GM12878 (cell line): ENCODE data around the gene BCOR. TPM values are rescaled to one million over a fixed set of nuclear protein-coding genes. Genes with fewer than 3 reads are reported as not detected.

Source experiments
- ATAC-seq: fragments of 200-7000 bp; cut with Tn5 transposase; 3 replicates; pipeline ENCODE4 v1.9.1; 2020; ENCODE audit warnings: mild to moderate bottlenecking, moderate library complexity
- BruUV-seq: library from RNA; stranded (reverse); fragments of 400-500 nt; replicated peaks from 2 replicates; lab custom pipeline; 2021; lab: Mats Ljungman, UMichigan
- CTCF ChIA-PET: fragments of 300-600 bp; sonication (Branson Sonifier 250); formaldehyde crosslinking; extraction: SDS; loops from one replicate; lab custom pipeline; 2021; ENCODE audit warnings: inconsistent platforms; lab: Yijun Ruan, JAX
- POLR2A ChIA-PET: fragments of 350-600 bp; formaldehyde crosslinking; extraction: SDS; loops from one replicate; lab custom pipeline; 2021; ENCODE audit warnings: inconsistent platforms; lab: Charles Lee
- RAD21 ChIA-PET: fragments of 300-600 bp; sonication (Branson Sonifier 250); formaldehyde crosslinking; loops from one replicate; lab custom pipeline; 2023; ENCODE audit warnings: antibody characterized with exemption; ENCODE audit not compliant: unreplicated experiment; lab: Charles Lee
- SMC1A ChIA-PET: fragments of 300-600 bp; sonication (Branson Sonifier 250); formaldehyde crosslinking; loops from one replicate; lab custom pipeline; 2023; ENCODE audit not compliant: unreplicated experiment, uncharacterized antibody; lab: Charles Lee
- DNase-seq: peaks from one replicate; pipeline ENCODE4 v3.0.0-alpha.2; 2011; ENCODE audit warnings: low read depth, low spot score
- FAIRE-seq: peaks from 3 replicates; lab custom pipeline; 2011; peaks lifted over from hg19 to GRCh38; lab: Jason Lieb, UNC
- H2AFZ ChIP-seq: 2 replicates; pipeline ENCODE4 v1.6.0; 2011; ENCODE audit warnings: low read depth, low read length, control low read depth; ENCODE audit not compliant: control insufficient read depth
- H3K27ac ChIP-seq: 2 replicates; pipeline ENCODE4 v1.5.1; 2011; ENCODE audit warnings: control low read depth; ENCODE audit not compliant: control insufficient read depth, insufficient read depth
- H3K27me3 ChIP-seq, 2 experiments: replicated peaks in 1 of 2; 2 replicates each; pipeline versions ENCODE4 v1.6.0 to v1.6.1; 2011; ENCODE audit warnings: low read length in 1 of 2; ENCODE audit not compliant: control insufficient read depth in 2 of 2, insufficient read depth in 2 of 2
- H3K36me3 ChIP-seq, 2 experiments: 2 replicates each; pipeline ENCODE4 v1.5.1; 2011; ENCODE audit warnings: low read length in 1 of 2; ENCODE audit not compliant: control insufficient read depth in 2 of 2, insufficient read depth in 2 of 2
- H3K4me1 ChIP-seq: 2 replicates; pipeline ENCODE4 v1.6.1; 2011; ENCODE audit warnings: mild to moderate bottlenecking, low read length, moderate library complexity, mixed read lengths; ENCODE audit not compliant: control insufficient read depth, insufficient read depth
- H3K4me2 ChIP-seq: 2 replicates; pipeline ENCODE4 v1.6.0; 2011; ENCODE audit warnings: control low read depth; ENCODE audit not compliant: control insufficient read depth, insufficient read depth
- H3K4me3 ChIP-seq: fragments of 200-600 bp; sonication (generic); 2 replicates; pipeline ENCODE4 v1.5.1; 2016
- H3K79me2 ChIP-seq: 2 replicates; pipeline ENCODE4 v1.6.0; 2011; ENCODE audit warnings: low read length; ENCODE audit not compliant: control insufficient read depth, insufficient read depth
- H3K9ac ChIP-seq: 2 replicates; pipeline ENCODE4 v1.8.0; 2011; ENCODE audit warnings: low read length, control low read depth, mixed read lengths; ENCODE audit not compliant: control insufficient read depth, insufficient read depth
- H3K9me3 ChIP-seq: replicated peaks from 3 replicates; pipeline ENCODE4 v1.5.1; 2011; ENCODE audit warnings: mild to moderate bottlenecking, low read length; ENCODE audit not compliant: control insufficient read depth, insufficient read depth
- H4K20me1 ChIP-seq: 2 replicates; pipeline ENCODE4 v1.6.0; 2011; ENCODE audit not compliant: control insufficient read depth, insufficient read depth
- E2F4 ChIP-seq: IDR thresholded peaks from 2 replicates; pipeline ENCODE4 v1.6.1; 2012; ENCODE audit warnings: low read depth, low read length, improper control_type of control experiment
- EZH2 ChIP-seq: IDR thresholded peaks from 2 replicates; pipeline ENCODE4 v1.6.1; 2012; ENCODE audit warnings: low read depth, mild to moderate bottlenecking, control low read depth, inconsistent platforms, low read length, borderline replicate concordance; ENCODE audit not compliant: control insufficient read depth
- GATAD2B ChIP-seq: fragments of 450-650 bp; conservative IDR thresholded peaks from 2 replicates; pipeline ENCODE4 v1.6.1; 2017; ENCODE audit warnings: low read depth, mild to moderate bottlenecking, moderate library complexity
- IRF4 ChIP-seq: IDR thresholded peaks from 2 replicates; pipeline ENCODE4 v1.6.1; 2011; ENCODE audit warnings: low read depth, low read length
- KLF5 ChIP-seq: fragments of 450-650 bp; IDR thresholded peaks from 2 replicates; pipeline ENCODE4 v1.6.1; 2014; ENCODE audit warnings: mild to moderate bottlenecking; ENCODE audit not compliant: partially characterized antibody
- MTA2 ChIP-seq: fragments of 450-650 bp; IDR thresholded peaks from 2 replicates; pipeline ENCODE4 v1.6.1; 2016; ENCODE audit warnings: low read depth, mild to moderate bottlenecking, moderate library complexity
- PBX3 ChIP-seq: IDR thresholded peaks from 2 replicates; pipeline ENCODE4 v1.6.1; 2011; ENCODE audit warnings: mild to moderate bottlenecking, low read depth, low read length, moderate library complexity; ENCODE audit not compliant: insufficient replicate concordance
- RAD21 ChIP-seq: IDR thresholded peaks from 2 replicates; pipeline ENCODE4 v1.6.1; 2011; ENCODE audit warnings: mild to moderate bottlenecking, low read depth, low read length, moderate library complexity; ENCODE audit not compliant: insufficient read depth
- RBBP5 ChIP-seq: fragments of 200-600 bp; sonication (generic); conservative IDR thresholded peaks from 2 replicates; pipeline ENCODE4 v1.6.1; 2016
- SMAD1 ChIP-seq: fragments of 450-650 bp; IDR thresholded peaks from 2 replicates; pipeline ENCODE4 v1.6.1; 2018; ENCODE audit warnings: mild to moderate bottlenecking, low read depth; ENCODE audit not compliant: partially characterized antibody
- SRF ChIP-seq, 2 experiments: IDR thresholded peaks; 2 replicates each; pipeline ENCODE4 v1.6.1; 2011; ENCODE audit warnings: low read depth in 2 of 2, low read length in 2 of 2, mild to moderate bottlenecking in 1 of 2, moderate library complexity in 1 of 2
- WGBS: methylation state at CpG from one replicate; pipeline ENCODE4 v1.1.6; 2016; ENCODE audit warnings: low lambda C conversion rate; ENCODE audit not compliant: insufficient replicate concordance, insufficient coverage; ENCODE audit errors: missing lambda C conversion rate; 5-methylcytosine and 5-hydroxymethylcytosine counted together
- in situ Hi-C: fragments of 300-500 bp; cut with MboI; formaldehyde crosslinking; loops from 9 replicates; pipeline ENCODE4 v1.14.3; 2018; ENCODE audit warnings: mixed read lengths
- intact Hi-C: fragments of 100-400 bp; cut with micrococcal nuclease; formaldehyde crosslinking; loops from one replicate; pipeline ENCODE4 v1.14.2; 2022; ENCODE audit not compliant: unreplicated experiment
- polyA plus RNA-seq, 11 experiments: library from polyadenylated mRNA; depleted of rRNA in 4 of 11; unstranded in 6 of 11; stranded (reverse) in 5 of 11; fragments of >200 nt; fragmentation: Nextera tagmentation in 4 of 11; fragmentation: Illumina TruSeq in 1 of 11; extraction: Ambion mirVana in 4 of 11; extraction: Trizol in 1 of 11; gene quantifications; 1 replicate in 1 of 11; 2 replicates in 10 of 11; pipeline versions ENCODE4 v1.2.1 to v1.2.3, GENCODE V29; 2011 to 2016; ENCODE audit warnings: inconsistent platforms in 2 of 11, missing spikeins in 2 of 11, low read depth in 1 of 11
- total RNA-seq, 4 experiments: library from RNA; depleted of rRNA in 3 of 4; stranded (reverse); fragments of >200 nt in 3 of 4; fragmentation: Illumina TruSeq in 1 of 4; extraction: Trizol in 1 of 4; gene quantifications; 2 replicates each; pipeline versions ENCODE4 v1.2.1 to v1.2.3, GENCODE V29; 2013 to 2021
- TF ChIP-seq, protein P1 (sequence below): fragments of 450-650 bp; IDR thresholded peaks from 2 replicates; pipeline ENCODE4 v1.6.1; 2017; ENCODE audit warnings: low read depth, mild to moderate bottlenecking, moderate library complexity

BCOR gene
- total and polyA plus RNA-seq, 10 of the 15 experiments (the other 5 are each of a cell fraction or from before 2014, with no cell fraction given): 5.1 to 16.4 (median 10.1) TPM

GRCh38 chrX:40088299-40088625 lies 9.5 kb downstream of the BCOR start (continued):
- TF ChIP-seq E2F4 (no peak), RAD21 (no peak), SRF (IDR thresholded peaks at IDR 0.05; ENCODE audit: low read depth in 2 of 2, low read length in 2 of 2) (no peak), IRF4 (no peak), KLF5 (no peak), RBBP5 (no peak), GATAD2B (no peak), EZH2 (no peak)
- TF ChIP-seq, protein P1, sequence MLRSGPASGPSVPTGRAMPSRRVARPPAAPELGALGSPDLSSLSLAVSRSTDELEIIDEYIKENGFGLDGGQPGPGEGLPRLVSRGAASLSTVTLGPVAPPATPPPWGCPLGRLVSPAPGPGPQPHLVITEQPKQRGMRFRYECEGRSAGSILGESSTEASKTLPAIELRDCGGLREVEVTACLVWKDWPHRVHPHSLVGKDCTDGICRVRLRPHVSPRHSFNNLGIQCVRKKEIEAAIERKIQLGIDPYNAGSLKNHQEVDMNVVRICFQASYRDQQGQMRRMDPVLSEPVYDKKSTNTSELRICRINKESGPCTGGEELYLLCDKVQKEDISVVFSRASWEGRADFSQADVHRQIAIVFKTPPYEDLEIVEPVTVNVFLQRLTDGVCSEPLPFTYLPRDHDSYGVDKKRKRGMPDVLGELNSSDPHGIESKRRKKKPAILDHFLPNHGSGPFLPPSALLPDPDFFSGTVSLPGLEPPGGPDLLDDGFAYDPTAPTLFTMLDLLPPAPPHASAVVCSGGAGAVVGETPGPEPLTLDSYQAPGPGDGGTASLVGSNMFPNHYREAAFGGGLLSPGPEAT: no peak

- Histone ChIP-seq H3K4me3 (no peak overlapping the region), H3K9ac (no peak overlapping the region), H3K27me3 (no peaks in the 10 kb centered on the region), H3K4me1 (no peaks in the 10 kb centered on the region; the same call in 1 of the 2 replicates), H3K9me3 (no peaks in the 10 kb centered on the region; the same call in 2 of the 3 replicates), H3K27ac (no peak overlapping the region), H3K4me2 (no peak overlapping the region), H2AFZ (no peak overlapping the region), H4K20me1 (peaks cover 4% of the 10 kb centered on the region), H3K79me2 (peaks cover 10% of the 10 kb centered on the region), H3K36me3 (no peaks in the 10 kb centered on the region; a peak in 1 of 4 replicates)
- DNase-seq (no peak), FAIRE-seq (no peak), ATAC-seq (no peak)
- TSS peak; percentile 35 for BruUV-seq
- in situ Hi-C loops (no loop called here), intact Hi-C loops (no loop called here)
- TF ChIP-seq SRF (IDR thresholded peaks at IDR 0.05; ENCODE audit: low read depth in 2 of 2, low read length in 2 of 2) (no peak), MTA2 (no peak), SMAD1 (no peak), PBX3 (no peak)
- ChIA-PET SMC1A (interaction anchor here (1.2 kb wide), 1 partner anchor 272 kb away, joined by 3 read pairs; no protein-coding TSS in a partner anchor), RAD21 (no interaction called here), CTCF (no interaction called here), POLR2A (no interaction called here)
- 51% methylated on average over 13 of the region's 13 CpGs for WGBS
These were observed 10.1 kb downstream of the BCOR start for GRCh38 chrX:40087425-40088298.
